ENCODE measurements around the gene GABBR2.
A peak's percentile ranks its signal among the peaks of the same experiment; 100 is the strongest.

Gene GABBR2

DNA sequence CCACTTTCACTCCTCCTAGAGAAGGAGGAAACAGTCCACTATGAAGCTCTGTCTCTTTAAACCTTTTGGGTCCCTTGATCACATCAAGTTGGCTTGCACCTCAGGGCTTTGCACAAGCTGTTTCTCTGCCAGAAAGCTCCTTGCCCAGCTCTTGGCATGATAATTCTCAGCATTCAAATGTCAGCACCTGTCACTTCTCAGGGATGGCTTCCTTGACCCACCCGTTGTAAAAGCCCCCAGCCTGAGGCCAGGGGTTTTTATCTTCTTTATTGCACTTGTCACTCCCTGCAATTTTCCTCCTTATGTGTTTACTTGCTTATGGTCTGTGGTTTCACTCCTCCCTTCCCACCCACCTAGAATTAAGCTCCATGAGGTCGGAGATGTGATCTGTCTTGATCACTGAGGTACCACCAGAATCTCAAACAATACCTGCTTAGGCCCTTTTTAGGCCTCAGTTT lies 252.6 kb downstream of the GABBR2 start:
- no peak for DNase-seq
- Histone ChIP-seq H3K27me3 (replicated peaks) (no peaks in the 10 kb centered on the region), H3K36me3 (replicated peaks) (no peaks in the 10 kb centered on the region), H3K4me3 (ENCODE audit: low read depth, low read length) (no peak overlapping the region), H3K27ac (no peak overlapping the region)
- in situ Hi-C loops (cut with HindIII; ENCODE audit: low pct_ligation_motif_present, low sequenced_read_pairs): no loop called here
- TF ChIP-seq, protein P1, sequence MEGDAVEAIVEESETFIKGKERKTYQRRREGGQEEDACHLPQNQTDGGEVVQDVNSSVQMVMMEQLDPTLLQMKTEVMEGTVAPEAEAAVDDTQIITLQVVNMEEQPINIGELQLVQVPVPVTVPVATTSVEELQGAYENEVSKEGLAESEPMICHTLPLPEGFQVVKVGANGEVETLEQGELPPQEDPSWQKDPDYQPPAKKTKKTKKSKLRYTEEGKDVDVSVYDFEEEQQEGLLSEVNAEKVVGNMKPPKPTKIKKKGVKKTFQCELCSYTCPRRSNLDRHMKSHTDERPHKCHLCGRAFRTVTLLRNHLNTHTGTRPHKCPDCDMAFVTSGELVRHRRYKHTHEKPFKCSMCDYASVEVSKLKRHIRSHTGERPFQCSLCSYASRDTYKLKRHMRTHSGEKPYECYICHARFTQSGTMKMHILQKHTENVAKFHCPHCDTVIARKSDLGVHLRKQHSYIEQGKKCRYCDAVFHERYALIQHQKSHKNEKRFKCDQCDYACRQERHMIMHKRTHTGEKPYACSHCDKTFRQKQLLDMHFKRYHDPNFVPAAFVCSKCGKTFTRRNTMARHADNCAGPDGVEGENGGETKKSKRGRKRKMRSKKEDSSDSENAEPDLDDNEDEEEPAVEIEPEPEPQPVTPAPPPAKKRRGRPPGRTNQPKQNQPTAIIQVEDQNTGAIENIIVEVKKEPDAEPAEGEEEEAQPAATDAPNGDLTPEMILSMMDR (IDR thresholded peaks at IDR 0.05; ENCODE audit: low read depth, low read length, missing control alignments): no peak

DNA sequence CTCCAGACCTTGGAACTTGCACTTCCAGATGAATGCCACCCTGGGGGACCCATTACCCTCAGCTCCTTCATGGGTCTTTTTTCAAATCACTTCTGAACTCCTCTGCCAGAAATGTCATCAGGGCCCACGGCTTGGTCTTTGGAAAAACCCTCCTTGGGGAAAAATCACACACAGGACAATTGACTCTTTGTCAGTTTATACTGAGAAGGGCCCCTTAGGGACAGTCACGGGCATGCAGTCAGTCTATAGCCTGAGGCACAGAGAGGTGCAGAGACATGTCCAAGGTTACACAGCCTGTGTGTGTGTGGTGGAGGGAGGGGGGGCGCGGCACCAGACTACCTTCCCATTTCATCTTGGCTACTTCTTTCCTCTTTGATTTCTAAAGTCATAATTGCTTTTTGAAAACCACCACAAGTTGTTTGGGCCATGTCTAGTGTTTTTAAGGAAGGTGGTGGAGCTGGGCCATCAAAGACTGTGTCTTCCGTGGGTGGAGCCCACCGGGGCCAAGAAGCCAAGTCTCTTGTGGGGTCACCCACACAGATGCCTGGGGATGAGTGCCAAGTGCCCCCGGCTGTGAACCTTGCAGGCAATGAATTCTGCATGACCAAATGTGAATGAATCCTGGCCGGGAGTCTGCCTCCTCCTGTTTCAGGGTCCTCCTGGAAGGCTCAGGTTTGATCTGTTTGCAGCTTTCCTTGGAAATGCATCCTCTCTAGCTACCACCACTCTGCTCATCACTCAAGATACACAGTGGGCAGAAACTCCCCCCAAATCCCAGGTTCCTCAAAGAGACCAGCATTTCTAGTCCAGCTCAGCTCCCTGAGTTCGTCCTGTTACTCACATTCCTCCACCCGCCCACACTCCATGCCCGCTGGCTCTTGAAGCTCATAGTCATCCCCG lies 253.2 kb downstream of the GABBR2 start:
- Histone ChIP-seq H3K36me3 (replicated peaks) (no peaks in the 10 kb centered on the region), H3K27ac (no peak overlapping the region), H3K27me3 (replicated peaks) (no peaks in the 10 kb centered on the region), H3K4me3 (ENCODE audit: low read depth, low read length) (no peak overlapping the region)
- DNase-seq: peak; percentile 54
- in situ Hi-C loops (cut with HindIII; ENCODE audit: low pct_ligation_motif_present, low sequenced_read_pairs): no loop called here
- TF ChIP-seq, protein P1 (IDR thresholded peaks at IDR 0.05; ENCODE audit: low read depth, low read length, missing control alignments): no peak

DNA sequence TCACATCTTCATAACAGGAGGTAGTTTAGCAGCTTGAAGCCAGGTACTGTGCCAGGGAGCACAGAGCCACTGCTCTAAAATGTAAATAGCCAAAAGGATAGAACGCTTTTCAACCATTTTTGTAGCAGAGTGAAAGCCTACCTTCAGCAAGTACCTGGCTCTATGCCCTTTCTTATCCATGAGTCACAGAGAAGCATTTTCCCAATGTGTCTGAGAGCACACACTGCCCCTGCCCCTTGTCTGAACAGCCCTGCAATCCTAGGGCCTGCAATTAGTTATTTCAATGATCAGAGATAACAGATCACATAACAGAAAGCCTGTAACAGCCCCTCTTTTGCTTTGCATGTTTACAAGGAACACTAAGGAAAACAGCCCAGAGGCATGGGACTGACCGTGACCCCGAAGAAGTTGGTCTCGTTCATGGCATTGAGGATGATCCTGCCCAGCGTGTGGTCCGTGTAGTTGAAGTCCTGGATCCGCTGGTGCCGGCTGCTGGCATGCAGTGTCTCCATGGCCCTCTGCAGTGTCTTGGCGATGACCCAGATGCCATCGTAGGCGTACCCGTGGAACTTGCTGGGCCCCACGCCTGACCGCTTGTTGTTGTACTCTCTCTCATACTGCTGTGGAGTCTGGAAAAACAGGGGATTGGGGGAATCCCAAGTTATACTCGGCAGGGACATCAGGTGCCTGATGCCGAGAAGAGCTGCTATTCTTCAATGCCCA lies 255.0 kb downstream of the GABBR2 start:
- Histone ChIP-seq H3K36me3 (replicated peaks) (no peaks in the 10 kb centered on the region), H3K27me3 (replicated peaks) (no peaks in the 10 kb centered on the region), H3K27ac (no peak overlapping the region), H3K4me3 (ENCODE audit: low read depth, low read length) (no peak overlapping the region)
- TF ChIP-seq, protein P1 (IDR thresholded peaks at IDR 0.05; ENCODE audit: low read depth, low read length, missing control alignments): no peak
- in situ Hi-C loops (cut with HindIII; ENCODE audit: low pct_ligation_motif_present, low sequenced_read_pairs): no loop called here
- no peak for DNase-seq

DNA sequence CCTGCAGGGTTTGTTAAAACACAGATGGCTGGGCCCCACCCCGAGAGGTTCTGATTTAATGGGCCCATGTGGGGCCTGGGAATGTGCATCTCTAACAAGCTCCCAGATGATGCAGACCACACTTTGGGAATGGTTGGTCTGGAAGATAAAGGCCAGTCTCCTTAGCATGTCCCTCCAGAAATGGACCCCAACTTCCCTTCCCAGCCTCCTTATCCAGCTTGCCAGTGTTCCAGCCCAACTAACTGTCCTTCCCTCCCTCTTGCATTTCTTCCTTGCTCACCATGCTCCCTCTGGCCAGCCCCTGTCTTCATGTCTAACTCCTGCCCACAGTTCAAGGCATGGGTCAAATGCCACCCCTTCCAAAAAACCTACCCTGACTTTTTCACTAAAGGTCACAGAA lies 257.2 kb downstream of the GABBR2 start:
- H3K27ac ChIP-seq: no peak overlapping the region
- in situ Hi-C loops (cut with HindIII; ENCODE audit: low pct_ligation_motif_present, low sequenced_read_pairs): no loop called here
- no peaks in the 10 kb centered on the region for H3K36me3 ChIP-seq (replicated peaks)
- no peak overlapping the region for H3K4me3 ChIP-seq (ENCODE audit: low read depth, low read length)
- no peaks in the 10 kb centered on the region for H3K27me3 ChIP-seq (replicated peaks)
- TF ChIP-seq, protein P1 (IDR thresholded peaks at IDR 0.05; ENCODE audit: low read depth, low read length, missing control alignments): no peak
- DNase-seq: no peak

DNA sequence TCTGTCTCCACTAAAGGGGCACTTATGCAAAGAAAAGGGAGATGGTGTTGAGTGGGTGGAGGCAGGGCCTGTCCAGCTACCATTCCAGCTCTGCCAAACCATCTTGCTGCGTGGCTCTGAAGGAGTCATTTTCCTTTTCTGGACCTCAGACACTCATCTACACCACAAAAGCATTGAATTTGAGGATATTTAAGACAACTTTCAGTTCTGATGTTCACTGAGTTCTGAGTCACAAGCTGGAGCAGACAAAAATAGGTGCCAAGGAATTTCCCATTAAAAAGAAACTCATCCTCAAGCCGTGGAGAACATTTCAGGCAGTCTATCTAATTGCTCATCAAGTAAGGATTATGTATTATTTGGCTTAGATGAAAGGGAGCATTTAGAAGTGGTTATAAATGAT lies 258.2 kb downstream of the GABBR2 start:
- Histone ChIP-seq H3K36me3 (replicated peaks) (no peaks in the 10 kb centered on the region), H3K4me3 (ENCODE audit: low read depth, low read length) (no peak overlapping the region), H3K27me3 (replicated peaks) (peaks cover 2% of the 10 kb centered on the region), H3K27ac (no peak overlapping the region)
- no peak for DNase-seq
- in situ Hi-C loops (cut with HindIII; ENCODE audit: low pct_ligation_motif_present, low sequenced_read_pairs): no loop called here
- TF ChIP-seq, protein P1 (IDR thresholded peaks at IDR 0.05; ENCODE audit: low read depth, low read length, missing control alignments): no peak

Measured in brain microvascular endothelial cell (primary cell).